Islet of Langerhans (tissue), 1 donor: ENCODE measurements around the gene GCNT1.
A peak's percentile ranks its signal among the peaks of the same experiment; 100 is the strongest.
"Not testable (repeated sequence)": the region's sequence is repeated elsewhere in the genome, so short reads cannot be mapped to it uniquely, and the experiment has no call there.

Experiments used
- FAIRE-seq: peaks from one replicate; lab custom pipeline; 2011; peaks lifted over from hg19 to GRCh38; lab: Jason Lieb, UNC

The GCNT1 gene

GRCh38 chr9:76491056-76491455, 32.1 kb downstream of the GCNT1 start:
- not testable (repeated sequence) for FAIRE-seq

- FAIRE-seq: not testable (repeated sequence)
Measured at GRCh38 chr9:76493496-76493895, 34.5 kb downstream of the GCNT1 start.

GRCh38 chr9:76500061-76500460, 41.1 kb downstream of the GCNT1 start:
- no peak for FAIRE-seq

GRCh38 chr9:76502746-76503145, 43.8 kb downstream of the GCNT1 start:
- no peak for FAIRE-seq

GRCh38 chr9:76510041-76510440, 51.1 kb downstream of the GCNT1 start:
- FAIRE-seq: no peak

- FAIRE-seq: no peak
Measured at GRCh38 chr9:76510446-76510845, 51.5 kb downstream of the GCNT1 start.

- FAIRE-seq: no peak
Measured at GRCh38 chr9:76512826-76513225, 53.8 kb downstream of the GCNT1 start.

- no peak for FAIRE-seq
Measured at GRCh38 chr9:76516350-76516749, 57.4 kb downstream of the GCNT1 start.

- no peak for FAIRE-seq
Measured at GRCh38 chr9:76516871-76517270, 57.9 kb downstream of the GCNT1 start.

GRCh38 chr9:76519075-76519835, 60.3 kb downstream of the GCNT1 start:
- FAIRE-seq: no peak

- no peak for FAIRE-seq
Measured at GRCh38 chr9:76521244-76521681, 62.3 kb downstream of the GCNT1 start.

GRCh38 chr9:76521906-76522305, 62.9 kb downstream of the GCNT1 start:
- peak; percentile 49 for FAIRE-seq

- FAIRE-seq: not testable (repeated sequence)
Measured at GRCh38 chr9:76523617-76524200, 64.7 kb downstream of the GCNT1 start.

GRCh38 chr9:76525196-76525595, 66.2 kb downstream of the GCNT1 start:
- no peak for FAIRE-seq

- no peak for FAIRE-seq
Measured at GRCh38 chr9:76526026-76526425, 67.0 kb downstream of the GCNT1 start.

GRCh38 chr9:76528056-76528455, 69.1 kb downstream of the GCNT1 start:
- no peak for FAIRE-seq

- no peak for FAIRE-seq
Measured at GRCh38 chr9:76528642-76529190, 69.7 kb downstream of the GCNT1 start.

GRCh38 chr9:76529653-76530052, 70.7 kb downstream of the GCNT1 start:
- no peak for FAIRE-seq

- peak; percentile 74 for FAIRE-seq
Measured at GRCh38 chr9:76530458-76531110, 71.6 kb downstream of the GCNT1 start.

GRCh38 chr9:76531231-76531780, 72.3 kb downstream of the GCNT1 start:
- FAIRE-seq: no peak

- not testable (repeated sequence) for FAIRE-seq
Measured at GRCh38 chr9:76532877-76533276, 73.9 kb downstream of the GCNT1 start.

GRCh38 chr9:76534026-76534425, 75.0 kb downstream of the GCNT1 start:
- no peak for FAIRE-seq

GRCh38 chr9:76537150-76537646, 78.2 kb downstream of the GCNT1 start:
- FAIRE-seq: no peak
